Tibial nerve (tissue), 4 donors: ENCODE data around the gene CCDC78. TPM values are rescaled to one million over a fixed set of nuclear protein-coding genes. Genes with fewer than 3 reads are reported as not detected.
"Not testable (repeated sequence)": the region's sequence is repeated elsewhere in the genome, so short reads cannot be mapped to it uniquely, and the experiment has no call there.

Experiments used
- DNase-seq, 2 donors: peaks; one replicate each; pipeline ENCODE4 v3.0.0-alpha.2; 2019; ENCODE audit warnings: low spot score in 2 of 2
- H3K27ac ChIP-seq, 4 donors: fragments of 200-600 bp; sonication (generic) in 3 of 4; one replicate each; pipeline ENCODE4 v1.5.1; 2017 to 2019; ENCODE audit warnings: mild to moderate bottlenecking in 1 of 4
- H3K27me3 ChIP-seq, 2 donors: fragments of 200-600 bp; sonication (generic) in 1 of 2; one replicate each; pipeline versions ENCODE4 v1.5.1 to v1.6.0; 2017 to 2019
- H3K36me3 ChIP-seq, 3 donors: fragments of 200-600 bp; sonication (generic); one replicate each; pipeline ENCODE4 v1.5.1; 2018 to 2019
- H3K4me1 ChIP-seq, 4 donors: fragments of 200-600 bp; sonication (generic) in 3 of 4; one replicate each; pipeline ENCODE4 v1.5.1; 2017 to 2019
- H3K4me3 ChIP-seq, 4 donors: fragments of 200-600 bp; sonication (generic) in 3 of 4; one replicate each; pipeline ENCODE4 v1.5.1; 2017 to 2019; ENCODE audit warnings: mild to moderate bottlenecking in 1 of 4, moderate library complexity in 1 of 4
- H3K9me3 ChIP-seq, 4 donors: fragments of 200-600 bp; sonication (generic) in 3 of 4; one replicate each; pipeline ENCODE4 v1.5.1; 2017 to 2019
- CTCF ChIP-seq, 5 experiments: fragments of 200-600 bp in 3 of 5; fragments of 450-650 bp in 2 of 5; sonication (generic) in 3 of 5; IDR thresholded peaks; one replicate each; pipeline ENCODE4 v1.5.1; 2016 to 2019; ENCODE audit warnings: antibody characterized with exemption in 5 of 5, mild to moderate bottlenecking in 3 of 5, moderate library complexity in 2 of 5
- EP300 ChIP-seq, 2 donors: sonication (generic); formaldehyde crosslinking; IDR thresholded peaks; one replicate each; pipeline ENCODE4 v1.6.1; 2017; ENCODE audit warnings: antibody characterized with exemption in 2 of 2, mild to moderate bottlenecking in 1 of 2
- POLR2A ChIP-seq, 2 donors: fragments of 450-650 bp; IDR thresholded peaks; one replicate each; pipeline ENCODE4 v1.6.1; 2017; ENCODE audit warnings: antibody characterized with exemption in 2 of 2, mild to moderate bottlenecking in 2 of 2, moderate library complexity in 2 of 2
- WGBS, 2 donors: methylation state at CpG; one replicate each; pipeline ENCODE4 v1.1.5; 2018; 5-methylcytosine and 5-hydroxymethylcytosine counted together
- total RNA-seq, 4 donors: library from RNA; depleted of rRNA; stranded (reverse); fragments of >200 nt; gene quantifications; one replicate each; pipeline ENCODE4 v1.1.0, GENCODE V29; 2016

CCDC78 gene
- total RNA-seq, 4 donors from 2014 or later: 0.63 to 7.5 (median 3.0) TPM

GRCh38 chr16:715477-716199 lies 10.6 kb downstream of the CCDC78 start:
- 1 to 2% methylated on average over 34 to 45 of the region's 74 CpGs for WGBS, 2 donors
- no peak for TF ChIP-seq POLR2A (IDR thresholded peaks at IDR 0.05)
- peak in 3 of 5 experiments; percentile 1 to 25 (median 20) for TF ChIP-seq CTCF (IDR thresholded peaks at IDR 0.05)
- TF ChIP-seq EP300 (IDR thresholded peaks at IDR 0.05): no peak
- Histone ChIP-seq H3K9me3 (no peaks in the 10 kb centered on the region), H3K36me3 (no peaks in the 10 kb centered on the region), H3K4me1 (peaks cover 0 to 74% (median 43%) of the 10 kb centered on the region in 4 donors), H3K27ac (peak overlapping the region; percentile 30 to 88 (median 81)), H3K27me3 (peaks cover 0 to 10% of the 10 kb centered on the region in 2 donors), H3K4me3 (peak overlapping the region; percentile 49 to 89 (median 66))
- DNase-seq: no peak

- DNase-seq: peak; percentile 88 to 90
- peak within 1 kb of the TSS; percentile 49 to 89 (median 66) for H3K4me3 ChIP-seq
These were observed 11.4 kb downstream of the CCDC78 start, which contains the start of gene METRN for GRCh38 chr16:714558-715476. METRN (plus strand) TSS chr16:715118; CDS start chr16:715290, 172 bp downstream.

GRCh38 chr16:714079-714478 lies 12.2 kb downstream of the CCDC78 start:
- 53 to 71% methylated on average over 3 to 10 of the region's 11 CpGs for WGBS, 2 donors
- Histone ChIP-seq H3K9me3 (no peaks in the 10 kb centered on the region), H3K27ac (peak overlapping the region in 2 of 4 donors; percentile 58 to 63), H3K27me3 (peaks cover 0 to 26% of the 10 kb centered on the region in 2 donors), H3K4me3 (peak overlapping the region in 1 of 4 donors; percentile 89), H3K4me1 (peaks cover 0 to 68% (median 33%) of the 10 kb centered on the region in 4 donors), H3K36me3 (no peaks in the 10 kb centered on the region)
- DNase-seq: no peak
- TF ChIP-seq EP300 (IDR thresholded peaks at IDR 0.05) (no peak), POLR2A (IDR thresholded peaks at IDR 0.05) (no peak), CTCF (IDR thresholded peaks at IDR 0.05) (no peak)

More at GRCh38 chr16:714558-715476, 11.4 kb downstream of the CCDC78 start, which contains the start of gene METRN:
- peaks cover 0 to 18% of the 10 kb centered on the region in 2 donors for H3K27me3 ChIP-seq
- peak within 1 kb of the TSS; percentile 30 to 88 (median 81) for H3K27ac ChIP-seq
- no peaks in the 10 kb centered on the region for H3K36me3 ChIP-seq
- H3K4me1 ChIP-seq: peaks cover 0 to 73% (median 37%) of the 10 kb centered on the region in 4 donors
- H3K9me3 ChIP-seq: no peaks in the 10 kb centered on the region
- TF ChIP-seq POLR2A (IDR thresholded peaks at IDR 0.05): peak in 1 of 2 donors; percentile 46
- TF ChIP-seq EP300 (IDR thresholded peaks at IDR 0.05): peak in 1 of 2 donors; percentile 35
- peak in 1 of 5 experiments; percentile 13 for TF ChIP-seq CTCF (IDR thresholded peaks at IDR 0.05)
- WGBS, 2 donors: 2 to 8% methylated on average over 30 to 43 of the region's 108 CpGs

- DNase-seq: not testable (repeated sequence)
- WGBS, 2 donors: 55 to 58% methylated on average over 13 of the region's 13 CpGs
These were observed 13.4 kb downstream of the CCDC78 start for GRCh38 chr16:712740-713250.

More at GRCh38 chr16:712740-713250, 13.4 kb downstream of the CCDC78 start:
- H3K9me3 ChIP-seq, H3K4me3 ChIP-seq, H3K36me3 ChIP-seq, H3K27ac ChIP-seq: not testable (repeated sequence)
- TF ChIP-seq CTCF (IDR thresholded peaks at IDR 0.05): peak in 3 of 5 experiments; percentile 18 to 40 (median 31)
- Histone ChIP-seq H3K4me1 (peaks cover 0 to 55% (median 25%) of the 10 kb centered on the region in 4 donors), H3K27me3 (peaks cover under 1 to 39% of the 10 kb centered on the region in 2 donors)
